Omental fat pad (tissue), 4 donors: ENCODE measurements around the gene RHBDF2. TPM values are rescaled to one million over a fixed set of nuclear protein-coding genes. Genes with fewer than 3 reads are reported as not detected.

Experiments used
- ATAC-seq: fragments of 150-250 bp; one replicate; pipeline ENCODE4 v1.9.1; 2016; ENCODE audit warnings: mild to moderate bottlenecking, moderate library complexity; ENCODE audit not compliant: low FRiP score
- DNase-seq: peaks from one replicate; pipeline ENCODE4 v3.0.0-alpha.2; 2019; ENCODE audit warnings: low spot score
- CTCF ChIP-seq, 3 donors: fragments of 450-650 bp; IDR thresholded peaks; one replicate each; pipeline ENCODE4 v1.5.1; 2016 to 2017; ENCODE audit warnings: antibody characterized with exemption in 3 of 3, mild to moderate bottlenecking in 3 of 3, moderate library complexity in 2 of 3
- total RNA-seq, 4 donors: library from RNA; depleted of rRNA; stranded (reverse); fragments of >200 nt; gene quantifications; one replicate each; pipeline ENCODE4 v1.1.0, GENCODE V29; 2016

RHBDF2 gene
- total RNA-seq, 4 donors from 2014 or later, result 29.9 to 77.9 (median 56.7) TPM

DNA sequence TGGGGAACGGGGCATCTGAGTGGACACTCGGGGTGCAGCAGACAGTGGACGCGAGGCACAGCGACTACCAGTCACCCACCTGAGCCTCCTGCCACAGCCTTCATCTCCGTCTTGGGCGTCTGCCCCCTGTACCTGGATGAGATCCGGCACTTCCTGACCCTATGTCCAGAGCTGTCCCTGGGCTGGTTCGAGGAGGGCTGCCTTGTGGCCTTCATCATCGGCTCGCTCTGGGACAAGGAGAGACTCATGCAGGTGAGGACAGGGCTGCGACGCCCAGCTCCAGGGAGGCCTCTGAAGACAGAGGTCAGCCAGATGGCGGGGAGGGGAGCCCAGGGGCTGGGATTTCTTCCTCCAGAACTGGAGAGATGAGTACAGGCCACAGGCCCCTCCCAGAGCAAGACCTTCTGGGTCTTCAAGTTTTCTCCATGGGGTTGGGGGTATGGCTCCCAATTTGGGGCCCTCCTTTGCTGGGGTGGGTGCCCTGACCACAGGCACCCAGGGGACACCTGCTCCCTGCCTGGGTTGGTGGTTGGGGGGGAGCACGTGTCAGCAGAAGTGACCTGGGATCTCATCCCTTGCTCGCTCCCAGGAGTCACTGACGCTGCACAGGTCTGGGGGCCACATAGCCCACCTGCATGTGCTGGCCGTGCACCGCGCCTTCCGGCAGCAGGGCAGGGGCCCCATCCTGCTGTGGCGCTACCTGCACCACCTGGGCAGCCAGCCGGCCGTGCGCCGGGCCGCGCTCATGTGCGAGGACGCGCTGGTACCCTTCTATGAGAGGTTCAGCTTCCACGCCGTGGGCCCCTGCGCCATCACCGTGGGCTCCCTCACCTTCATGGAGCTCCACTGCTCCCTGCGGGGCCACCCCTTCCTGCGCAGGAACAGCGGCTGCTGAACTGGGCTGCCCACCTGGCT lies 31.9 kb downstream of the RHBDF2 start:
- TF ChIP-seq CTCF (IDR thresholded peaks at IDR 0.05), result no peak
- DNase-seq (no peak), ATAC-seq (no peak)

DNA sequence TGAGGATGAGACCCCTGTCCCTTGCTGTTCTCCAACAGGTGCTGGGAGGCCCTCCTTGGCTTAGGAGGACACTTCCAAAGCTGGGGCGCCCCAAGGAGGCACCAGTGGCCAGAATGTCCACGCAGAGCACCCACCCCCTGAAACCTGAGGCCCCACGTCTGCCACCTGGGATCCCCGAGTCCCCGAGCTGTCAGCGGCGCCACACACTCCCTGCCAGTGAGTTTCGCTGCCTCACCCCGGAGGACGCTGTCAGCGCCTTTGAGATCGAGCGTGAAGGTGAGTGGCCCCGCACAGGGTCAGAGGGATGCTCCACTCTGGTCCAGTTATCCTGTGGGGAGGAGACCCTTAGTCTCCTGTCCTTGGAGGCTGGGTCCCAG lies 32.6 kb downstream of the RHBDF2 start:
- DNase-seq (no peak), ATAC-seq (no peak)
- no peak for TF ChIP-seq CTCF (IDR thresholded peaks at IDR 0.05)

- no peak for TF ChIP-seq CTCF (IDR thresholded peaks at IDR 0.05)
- DNase-seq (no peak), ATAC-seq (no peak)
Measured at GRCh38 chr17:76467809-76468633, 33.2 kb downstream of the RHBDF2 start.

- no peak for DNase-seq
- no peak for ATAC-seq
- no peak for TF ChIP-seq CTCF (IDR thresholded peaks at IDR 0.05)
Measured at GRCh38 chr17:76467366-76467765, 33.9 kb downstream of the RHBDF2 start, which contains the start of gene AANAT. TSS of gene AANAT (plus strand) at chr17:76467603. CDS start at chr17:76468747, 1,144 bp downstream.

DNA sequence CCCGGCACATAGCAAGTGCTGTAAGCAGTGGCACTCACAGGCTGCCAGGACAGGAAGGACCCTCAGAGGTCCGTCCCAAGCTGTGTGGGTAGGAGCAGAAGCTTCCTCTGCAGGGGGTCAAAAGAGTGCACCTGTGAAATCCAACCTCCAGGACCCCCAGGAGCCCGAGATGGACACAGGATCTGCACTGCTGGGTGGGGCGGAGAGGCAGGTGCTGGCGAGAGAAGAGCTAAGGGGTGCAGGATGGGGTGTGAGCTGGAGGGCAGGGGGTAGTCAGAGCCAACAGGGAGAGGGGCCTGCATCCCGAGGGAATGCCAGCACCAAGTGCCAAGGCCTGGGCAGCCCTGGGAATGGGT lies 34.5 kb downstream of the RHBDF2 start:
- DNase-seq (no peak), ATAC-seq (no peak)
- TF ChIP-seq CTCF (IDR thresholded peaks at IDR 0.05), result no peak

DNA sequence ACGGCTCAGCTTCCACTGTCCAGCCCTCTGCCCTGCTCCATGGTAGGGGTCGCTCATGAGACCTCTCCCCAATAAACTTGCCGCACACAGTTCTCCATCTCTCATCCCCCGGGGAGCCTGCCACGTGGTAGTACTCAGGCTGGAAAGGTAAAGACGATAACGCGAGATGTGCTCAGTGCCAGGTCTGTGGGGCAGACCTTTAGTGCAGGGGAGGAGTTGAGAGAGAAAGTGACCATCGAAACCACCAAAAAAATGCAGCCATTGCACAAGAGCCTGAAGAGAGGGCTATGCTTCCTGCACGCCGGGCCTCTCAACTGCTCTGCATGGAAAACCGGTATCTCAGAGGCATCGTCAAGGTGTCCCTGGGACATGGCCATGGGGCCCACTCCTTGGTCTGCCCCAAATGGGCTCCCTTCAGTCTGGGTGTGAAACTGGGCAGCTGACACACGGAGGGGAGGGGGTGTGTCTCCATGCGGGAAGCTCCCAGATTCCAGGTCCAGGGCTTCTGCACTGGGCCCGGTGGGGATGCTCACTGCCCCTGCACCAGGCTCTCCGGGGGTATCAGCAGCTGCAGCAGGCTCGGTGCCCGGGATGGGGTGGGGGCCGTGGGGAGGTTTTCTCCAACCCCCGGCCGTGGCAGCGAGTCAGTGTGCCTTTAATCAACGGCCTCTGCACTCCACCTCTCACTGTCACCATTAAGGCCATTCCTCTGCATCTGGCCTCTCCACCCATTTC lies 38.5 kb downstream of the RHBDF2 start:
- no peak for ATAC-seq
- no peak for DNase-seq
- TF ChIP-seq CTCF (IDR thresholded peaks at IDR 0.05), result no peak
